GM12878 (cell line): ENCODE results near the gene KRT80. TPM values are rescaled to one million over a fixed set of nuclear protein-coding genes. Genes with fewer than 3 reads are reported as not detected.

Source experiments
- ATAC-seq: fragments of 200-7000 bp; cut with Tn5 transposase; 3 replicates; pipeline ENCODE4 v1.9.1; 2020; ENCODE audit warnings: mild to moderate bottlenecking, moderate library complexity
- BruUV-seq: library from RNA; stranded (reverse); fragments of 400-500 nt; replicated peaks from 2 replicates; lab custom pipeline; 2021; lab: Mats Ljungman, UMichigan
- CTCF ChIA-PET: fragments of 300-600 bp; sonication (Branson Sonifier 250); formaldehyde crosslinking; extraction: SDS; loops from one replicate; lab custom pipeline; 2021; ENCODE audit warnings: inconsistent platforms; lab: Yijun Ruan, JAX
- POLR2A ChIA-PET: fragments of 350-600 bp; formaldehyde crosslinking; extraction: SDS; loops from one replicate; lab custom pipeline; 2021; ENCODE audit warnings: inconsistent platforms; lab: Charles Lee
- RAD21 ChIA-PET: fragments of 300-600 bp; sonication (Branson Sonifier 250); formaldehyde crosslinking; loops from one replicate; lab custom pipeline; 2023; ENCODE audit warnings: antibody characterized with exemption; ENCODE audit not compliant: unreplicated experiment; lab: Charles Lee
- SMC1A ChIA-PET: fragments of 300-600 bp; sonication (Branson Sonifier 250); formaldehyde crosslinking; loops from one replicate; lab custom pipeline; 2023; ENCODE audit not compliant: unreplicated experiment, uncharacterized antibody; lab: Charles Lee
- DNase-seq: peaks from one replicate; pipeline ENCODE4 v3.0.0-alpha.2; 2011; ENCODE audit warnings: low read depth, low spot score
- FAIRE-seq: peaks from 3 replicates; lab custom pipeline; 2011; peaks lifted over from hg19 to GRCh38; lab: Jason Lieb, UNC
- H2AFZ ChIP-seq: 2 replicates; pipeline ENCODE4 v1.6.0; 2011; ENCODE audit warnings: low read depth, low read length, control low read depth; ENCODE audit not compliant: control insufficient read depth
- H3K27ac ChIP-seq: 2 replicates; pipeline ENCODE4 v1.5.1; 2011; ENCODE audit warnings: control low read depth; ENCODE audit not compliant: control insufficient read depth, insufficient read depth
- H3K27me3 ChIP-seq, 2 experiments: replicated peaks in 1 of 2; 2 replicates each; pipeline versions ENCODE4 v1.6.0 to v1.6.1; 2011; ENCODE audit warnings: low read length in 1 of 2; ENCODE audit not compliant: control insufficient read depth in 2 of 2, insufficient read depth in 2 of 2
- H3K36me3 ChIP-seq, 2 experiments: 2 replicates each; pipeline ENCODE4 v1.5.1; 2011; ENCODE audit warnings: low read length in 1 of 2; ENCODE audit not compliant: control insufficient read depth in 2 of 2, insufficient read depth in 2 of 2
- H3K4me1 ChIP-seq: 2 replicates; pipeline ENCODE4 v1.6.1; 2011; ENCODE audit warnings: mild to moderate bottlenecking, low read length, moderate library complexity, mixed read lengths; ENCODE audit not compliant: control insufficient read depth, insufficient read depth
- H3K4me2 ChIP-seq: 2 replicates; pipeline ENCODE4 v1.6.0; 2011; ENCODE audit warnings: control low read depth; ENCODE audit not compliant: control insufficient read depth, insufficient read depth
- H3K4me3 ChIP-seq: fragments of 200-600 bp; sonication (generic); 2 replicates; pipeline ENCODE4 v1.5.1; 2016
- H3K79me2 ChIP-seq: 2 replicates; pipeline ENCODE4 v1.6.0; 2011; ENCODE audit warnings: low read length; ENCODE audit not compliant: control insufficient read depth, insufficient read depth
- H3K9ac ChIP-seq: 2 replicates; pipeline ENCODE4 v1.8.0; 2011; ENCODE audit warnings: low read length, control low read depth, mixed read lengths; ENCODE audit not compliant: control insufficient read depth, insufficient read depth
- H3K9me3 ChIP-seq: replicated peaks from 3 replicates; pipeline ENCODE4 v1.5.1; 2011; ENCODE audit warnings: mild to moderate bottlenecking, low read length; ENCODE audit not compliant: control insufficient read depth, insufficient read depth
- H4K20me1 ChIP-seq: 2 replicates; pipeline ENCODE4 v1.6.0; 2011; ENCODE audit not compliant: control insufficient read depth, insufficient read depth
- ATF7 ChIP-seq: fragments of 450-650 bp; IDR thresholded peaks from 2 replicates; pipeline ENCODE4 v1.6.1; 2016; ENCODE audit warnings: low read depth, mild to moderate bottlenecking
- NFYA ChIP-seq: IDR thresholded peaks from 2 replicates; pipeline ENCODE4 v1.6.1; 2011; ENCODE audit warnings: low read depth, mild to moderate bottlenecking, low read length, improper control_type of control experiment, borderline replicate concordance
- RCOR1 ChIP-seq: conservative IDR thresholded peaks from 2 replicates; pipeline ENCODE4 v1.6.1; 2012; ENCODE audit warnings: low read depth, low read length, improper control_type of control experiment
- RELA ChIP-seq: fragments of 450-650 bp; IDR thresholded peaks from 2 replicates; pipeline ENCODE4 v1.8.0; 2014; ENCODE audit warnings: borderline replicate concordance; ENCODE audit not compliant: partially characterized antibody
- TBL1XR1 ChIP-seq: IDR thresholded peaks from 2 replicates; pipeline ENCODE4 v1.6.1; 2012; ENCODE audit warnings: low read depth, low read length, improper control_type of control experiment
- TCF7 ChIP-seq: IDR thresholded peaks from 2 replicates; pipeline ENCODE4 v1.6.1; 2014; ENCODE audit warnings: antibody characterized with exemption, borderline replicate concordance
- YY1 ChIP-seq: IDR thresholded peaks from 2 replicates; pipeline ENCODE4 v1.6.1; 2011; ENCODE audit warnings: low read depth, mild to moderate bottlenecking, low read length
- WGBS: methylation state at CpG from one replicate; pipeline ENCODE4 v1.1.6; 2016; ENCODE audit warnings: low lambda C conversion rate; ENCODE audit not compliant: insufficient replicate concordance, insufficient coverage; ENCODE audit errors: missing lambda C conversion rate; 5-methylcytosine and 5-hydroxymethylcytosine counted together
- in situ Hi-C: fragments of 300-500 bp; cut with MboI; formaldehyde crosslinking; loops from 9 replicates; pipeline ENCODE4 v1.14.3; 2018; ENCODE audit warnings: mixed read lengths
- intact Hi-C: fragments of 100-400 bp; cut with micrococcal nuclease; formaldehyde crosslinking; loops from one replicate; pipeline ENCODE4 v1.14.2; 2022; ENCODE audit not compliant: unreplicated experiment
- polyA plus RNA-seq, 11 experiments: library from polyadenylated mRNA; depleted of rRNA in 4 of 11; unstranded in 6 of 11; stranded (reverse) in 5 of 11; fragments of >200 nt; fragmentation: Nextera tagmentation in 4 of 11; fragmentation: Illumina TruSeq in 1 of 11; extraction: Ambion mirVana in 4 of 11; extraction: Trizol in 1 of 11; gene quantifications; 1 replicate in 1 of 11; 2 replicates in 10 of 11; pipeline versions ENCODE4 v1.2.1 to v1.2.3, GENCODE V29; 2011 to 2016; ENCODE audit warnings: inconsistent platforms in 2 of 11, missing spikeins in 2 of 11, low read depth in 1 of 11
- total RNA-seq, 4 experiments: library from RNA; depleted of rRNA in 3 of 4; stranded (reverse); fragments of >200 nt in 3 of 4; fragmentation: Illumina TruSeq in 1 of 4; extraction: Trizol in 1 of 4; gene quantifications; 2 replicates each; pipeline versions ENCODE4 v1.2.1 to v1.2.3, GENCODE V29; 2013 to 2021
- TF ChIP-seq, protein P1 (sequence below): fragments of 450-650 bp; IDR thresholded peaks from 2 replicates; pipeline ENCODE4 v1.6.1; 2017; ENCODE audit warnings: mild to moderate bottlenecking, moderate library complexity
- TF ChIP-seq, protein P2 (sequence below): fragments of 450-650 bp; conservative IDR thresholded peaks from 2 replicates; pipeline ENCODE4 v1.6.1; 2017; ENCODE audit warnings: mild to moderate bottlenecking, moderate library complexity

KRT80 gene
- total and polyA plus RNA-seq, 10 of the 15 experiments (the other 5 are each of a cell fraction or from before 2014, with no cell fraction given): 0.01 TPM; not detected in 9

DNA sequence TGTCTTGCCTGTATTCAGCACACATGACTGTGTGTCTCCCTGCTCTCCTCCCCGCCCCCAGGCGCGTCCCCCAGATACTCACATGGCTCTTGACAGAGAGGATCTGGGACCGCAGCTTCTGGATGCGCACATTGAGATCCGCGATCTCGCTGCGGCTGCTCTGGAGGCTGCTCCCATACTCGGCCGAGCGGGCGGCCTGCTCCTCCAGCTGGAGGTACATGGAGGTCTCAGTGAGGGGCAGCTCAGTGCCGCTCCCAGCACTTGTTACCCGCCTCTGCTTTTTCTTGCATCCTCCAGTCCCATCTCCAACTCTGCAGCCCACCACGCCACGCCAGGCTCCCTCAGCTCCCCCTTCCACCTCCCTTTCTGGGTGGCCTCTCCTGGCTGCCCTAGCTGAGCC is 18.9 kb downstream of the KRT80 start:
- WGBS: 57% methylated on average over 17 of the region's 17 CpGs
- no peaks in the 10 kb centered on the region for H3K27me3 ChIP-seq
- H3K4me3 ChIP-seq: no peak overlapping the region
- ATAC-seq (no peak), DNase-seq (no peak), FAIRE-seq (no peak)
- ChIA-PET RAD21 (no interaction called here), SMC1A (no interaction called here), POLR2A (no interaction called here), CTCF (no interaction called here)
- no TSS peak for BruUV-seq
- TF ChIP-seq NFYA (no peak), RELA (no peak), TCF7 (no peak), TBL1XR1 (no peak), YY1 (no peak), ATF7 (no peak), RCOR1 (no peak)
- TF ChIP-seq, protein P1, sequence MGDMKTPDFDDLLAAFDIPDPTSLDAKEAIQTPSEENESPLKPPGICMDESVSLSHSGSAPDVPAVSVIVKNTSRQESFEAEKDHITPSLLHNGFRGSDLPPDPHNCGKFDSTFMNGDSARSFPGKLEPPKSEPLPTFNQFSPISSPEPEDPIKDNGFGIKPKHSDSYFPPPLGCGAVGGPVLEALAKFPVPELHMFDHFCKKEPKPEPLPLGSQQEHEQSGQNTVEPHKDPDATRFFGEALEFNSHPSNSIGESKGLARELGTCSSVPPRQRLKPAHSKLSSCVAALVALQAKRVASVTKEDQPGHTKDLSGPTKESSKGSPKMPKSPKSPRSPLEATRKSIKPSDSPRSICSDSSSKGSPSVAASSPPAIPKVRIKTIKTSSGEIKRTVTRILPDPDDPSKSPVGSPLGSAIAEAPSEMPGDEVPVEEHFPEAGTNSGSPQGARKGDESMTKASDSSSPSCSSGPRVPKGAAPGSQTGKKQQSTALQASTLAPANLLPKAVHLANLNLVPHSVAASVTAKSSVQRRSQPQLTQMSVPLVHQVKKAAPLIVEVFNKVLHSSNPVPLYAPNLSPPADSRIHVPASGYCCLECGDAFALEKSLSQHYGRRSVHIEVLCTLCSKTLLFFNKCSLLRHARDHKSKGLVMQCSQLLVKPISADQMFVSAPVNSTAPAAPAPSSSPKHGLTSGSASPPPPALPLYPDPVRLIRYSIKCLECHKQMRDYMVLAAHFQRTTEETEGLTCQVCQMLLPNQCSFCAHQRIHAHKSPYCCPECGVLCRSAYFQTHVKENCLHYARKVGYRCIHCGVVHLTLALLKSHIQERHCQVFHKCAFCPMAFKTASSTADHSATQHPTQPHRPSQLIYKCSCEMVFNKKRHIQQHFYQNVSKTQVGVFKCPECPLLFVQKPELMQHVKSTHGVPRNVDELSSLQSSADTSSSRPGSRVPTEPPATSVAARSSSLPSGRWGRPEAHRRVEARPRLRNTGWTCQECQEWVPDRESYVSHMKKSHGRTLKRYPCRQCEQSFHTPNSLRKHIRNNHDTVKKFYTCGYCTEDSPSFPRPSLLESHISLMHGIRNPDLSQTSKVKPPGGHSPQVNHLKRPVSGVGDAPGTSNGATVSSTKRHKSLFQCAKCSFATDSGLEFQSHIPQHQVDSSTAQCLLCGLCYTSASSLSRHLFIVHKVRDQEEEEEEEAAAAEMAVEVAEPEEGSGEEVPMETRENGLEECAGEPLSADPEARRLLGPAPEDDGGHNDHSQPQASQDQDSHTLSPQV: no peak
- TF ChIP-seq, protein P2, sequence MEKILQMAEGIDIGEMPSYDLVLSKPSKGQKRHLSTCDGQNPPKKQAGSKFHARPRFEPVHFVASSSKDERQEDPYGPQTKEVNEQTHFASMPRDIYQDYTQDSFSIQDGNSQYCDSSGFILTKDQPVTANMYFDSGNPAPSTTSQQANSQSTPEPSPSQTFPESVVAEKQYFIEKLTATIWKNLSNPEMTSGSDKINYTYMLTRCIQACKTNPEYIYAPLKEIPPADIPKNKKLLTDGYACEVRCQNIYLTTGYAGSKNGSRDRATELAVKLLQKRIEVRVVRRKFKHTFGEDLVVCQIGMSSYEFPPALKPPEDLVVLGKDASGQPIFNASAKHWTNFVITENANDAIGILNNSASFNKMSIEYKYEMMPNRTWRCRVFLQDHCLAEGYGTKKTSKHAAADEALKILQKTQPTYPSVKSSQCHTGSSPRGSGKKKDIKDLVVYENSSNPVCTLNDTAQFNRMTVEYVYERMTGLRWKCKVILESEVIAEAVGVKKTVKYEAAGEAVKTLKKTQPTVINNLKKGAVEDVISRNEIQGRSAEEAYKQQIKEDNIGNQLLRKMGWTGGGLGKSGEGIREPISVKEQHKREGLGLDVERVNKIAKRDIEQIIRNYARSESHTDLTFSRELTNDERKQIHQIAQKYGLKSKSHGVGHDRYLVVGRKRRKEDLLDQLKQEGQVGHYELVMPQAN: no peak
- H3K79me2 ChIP-seq: no peaks in the 10 kb centered on the region
- H3K36me3 ChIP-seq: no peaks in the 10 kb centered on the region
- in situ Hi-C loops (no loop called here), intact Hi-C loops (no loop called here)
- H3K27ac ChIP-seq: no peak overlapping the region
- peaks cover 5% of the 10 kb centered on the region for H3K4me1 ChIP-seq
- no peak overlapping the region for H3K9ac ChIP-seq
- H2AFZ ChIP-seq: no peak overlapping the region
- H3K4me2 ChIP-seq: no peak overlapping the region
- no peaks in the 10 kb centered on the region for H4K20me1 ChIP-seq
- H3K9me3 ChIP-seq: no peaks in the 10 kb centered on the region
